HT-29 (cell line): ENCODE results near the gene CRACDL. TPM values are rescaled to one million over a fixed set of nuclear protein-coding genes. Genes with fewer than 3 reads are reported as not detected.

Experiments
- DNase-seq: peaks from one replicate; pipeline ENCODE4 v3.0.0-alpha.2; 2015; ENCODE audit warnings: low spot score
- total RNA-seq: library from RNA; depleted of rRNA; stranded (reverse); fragments of >200 nt; shearing (Covaris generic); gene quantifications from 2 replicates; pipeline ENCODE4 v1.2.3, GENCODE V29; 2014

CRACDL gene
- total RNA-seq, 1 experiment from 2014 or later = 7.6 TPM

DNA sequence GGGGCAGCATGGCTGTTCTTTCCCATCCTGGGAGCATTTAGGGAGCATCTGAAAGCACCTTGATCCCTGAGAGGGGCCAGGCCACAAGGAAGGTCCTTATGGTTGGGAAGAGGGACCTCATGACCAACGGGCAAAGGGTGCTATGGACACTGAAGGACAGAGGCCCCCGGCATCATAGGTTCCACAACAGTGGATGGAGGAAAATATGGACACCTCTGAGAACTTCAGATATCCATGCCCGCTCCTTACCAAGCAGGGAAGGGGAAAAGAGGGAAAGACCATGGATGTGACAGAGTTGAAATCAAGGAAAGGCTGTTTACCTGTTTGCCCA lies 111.0 kb downstream of the CRACDL start:
- DNase-seq = no peak

GRCh38 chr2:98824256-98825019 lies 111.6 kb downstream of the CRACDL start:
- DNase-seq = no peak

DNA sequence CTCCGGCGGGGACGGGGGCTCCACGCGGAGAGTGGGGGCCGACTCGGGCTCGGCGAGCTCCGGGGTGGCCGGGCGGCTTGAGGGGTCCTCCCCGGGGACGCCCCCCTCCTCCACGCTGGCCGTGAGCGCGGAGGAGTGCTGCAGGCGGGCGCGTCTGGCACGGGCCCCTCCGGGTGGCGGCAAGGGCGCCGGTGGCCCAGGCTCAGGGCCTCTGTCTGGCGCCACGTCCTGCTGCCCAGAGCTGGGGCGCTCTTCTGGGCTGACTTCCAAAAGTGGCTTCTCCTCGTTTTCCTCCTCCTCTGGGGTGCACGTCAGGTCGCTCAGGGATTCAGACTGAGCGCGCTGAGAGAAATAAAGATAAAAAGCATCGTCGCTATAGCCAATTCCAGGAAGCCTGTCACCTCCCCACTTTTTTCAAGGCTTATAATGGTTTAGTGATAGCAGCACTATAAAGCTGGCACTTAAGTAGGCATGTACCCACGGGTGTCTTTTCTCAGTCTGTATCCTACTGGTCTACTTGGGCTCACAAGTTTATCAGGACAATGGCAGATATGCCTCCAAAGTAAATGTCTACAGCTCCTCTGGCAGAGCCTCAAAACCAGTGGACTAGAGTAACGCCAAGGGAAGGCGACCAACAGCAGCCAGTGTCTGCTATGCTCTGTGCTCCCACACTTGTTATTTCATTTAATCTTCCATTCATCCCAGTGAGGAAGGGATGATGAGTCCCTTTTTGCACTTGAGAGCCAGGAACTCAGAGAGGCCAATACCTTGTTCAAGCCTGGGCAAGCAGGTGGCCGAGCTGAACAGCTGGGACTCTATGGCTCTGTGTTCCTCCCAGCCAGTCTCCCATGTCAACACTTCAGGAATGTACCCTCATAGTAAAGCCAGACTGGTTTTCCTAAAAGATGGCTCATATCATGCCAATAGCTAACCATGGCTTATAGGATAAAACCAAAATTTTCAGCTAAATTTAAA lies 112.5 kb downstream of the CRACDL start:
- no peak for DNase-seq

DNA sequence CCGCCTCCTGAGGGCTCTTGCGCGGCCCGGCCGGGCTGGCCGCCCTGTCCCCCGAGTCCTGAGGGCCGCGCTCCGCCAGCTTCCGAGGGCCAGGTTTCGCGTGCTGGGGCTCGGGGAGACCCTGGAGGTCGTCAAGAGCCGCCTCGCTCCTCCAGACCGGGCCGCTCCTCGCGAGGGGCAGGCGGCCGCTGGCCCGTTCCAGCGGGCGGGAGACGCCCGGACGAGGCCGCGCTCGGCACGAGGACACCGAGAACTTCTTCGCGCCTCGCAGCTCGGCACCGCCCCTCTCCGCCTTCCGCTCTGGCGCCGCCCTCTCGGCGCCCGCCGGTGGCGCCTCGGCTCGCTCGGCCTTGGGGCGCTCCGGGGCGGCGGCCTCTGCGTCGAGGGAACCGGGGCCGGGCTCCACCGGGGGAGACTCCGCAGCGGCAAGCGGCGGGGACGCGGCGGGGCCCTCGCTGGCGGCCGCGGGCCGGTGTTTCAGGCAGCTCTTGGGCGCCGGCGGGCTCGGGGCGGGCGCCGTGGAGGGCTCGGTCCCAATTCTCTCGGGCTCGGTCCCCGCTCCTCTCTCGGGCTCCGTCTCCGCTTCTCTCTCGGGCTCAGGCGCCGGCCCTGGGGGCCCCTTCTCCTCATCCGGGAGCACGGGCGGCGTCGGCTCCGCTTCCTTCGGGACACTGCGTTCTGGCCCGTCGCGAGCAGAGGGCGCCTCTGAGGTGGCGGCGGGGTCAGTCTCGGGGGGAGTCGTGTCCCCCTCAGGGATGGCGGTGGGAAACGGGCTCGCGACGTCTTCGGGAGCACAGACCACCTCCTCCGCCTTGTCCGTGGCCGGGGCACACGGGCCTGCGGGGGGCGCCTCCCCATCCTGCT lies 113.5 kb downstream of the CRACDL start:
- DNase-seq = no peak

GRCh38 chr2:98821629-98822135 lies 114.3 kb downstream of the CRACDL start:
- DNase-seq = no peak

DNA sequence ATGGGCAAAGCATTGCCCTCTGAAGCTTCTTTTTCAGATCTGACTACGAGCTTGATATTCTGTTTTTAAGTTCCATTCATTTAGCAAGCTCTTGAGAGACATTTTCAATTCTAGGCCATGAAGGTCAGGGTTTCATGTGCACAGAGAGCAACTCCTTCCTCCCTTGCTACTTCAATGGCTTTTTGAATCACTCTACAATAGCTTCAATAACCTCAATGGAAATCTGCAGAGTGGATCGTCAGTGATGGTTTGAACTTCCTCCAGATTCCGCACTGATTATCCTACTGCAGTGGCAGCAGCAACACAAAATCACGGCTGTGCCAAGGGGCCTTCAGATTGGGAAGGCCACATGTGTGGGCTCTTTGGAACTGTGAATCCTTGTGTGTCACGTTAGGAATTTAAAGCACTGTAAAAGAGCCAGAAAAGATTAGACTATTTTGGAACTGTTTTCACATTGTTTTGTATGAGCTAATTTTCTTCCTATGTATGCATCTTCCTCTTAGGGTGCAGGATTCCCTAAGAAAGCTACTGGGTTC lies 116.7 kb downstream of the CRACDL start:
- no peak for DNase-seq

- DNase-seq = no peak
These were observed 117.9 kb downstream of the CRACDL start for GRCh38 chr2:98818164-98818563.

DNA sequence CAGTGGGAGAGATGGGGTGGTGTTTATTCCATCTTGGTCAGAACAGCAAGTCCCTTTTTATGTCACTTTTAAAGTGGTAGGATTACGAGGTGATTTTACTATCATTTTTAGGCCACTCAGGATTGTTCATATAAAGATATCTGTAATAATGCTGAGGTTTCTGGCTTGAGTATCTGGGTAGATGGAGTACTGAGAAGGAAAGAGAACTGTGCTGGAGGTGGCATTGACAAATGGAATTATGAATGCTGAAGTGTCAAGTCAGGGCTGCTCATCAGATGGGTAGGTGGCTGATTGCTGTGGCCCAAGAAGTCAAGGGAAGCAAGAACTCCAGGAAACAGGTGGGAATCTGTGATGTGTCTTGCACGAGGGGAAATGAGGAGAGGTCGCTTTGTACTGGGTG lies 119.7 kb downstream of the CRACDL start:
- no peak for DNase-seq

- DNase-seq = no peak
These were observed 120.2 kb downstream of the CRACDL start for GRCh38 chr2:98815795-98816194.

DNA sequence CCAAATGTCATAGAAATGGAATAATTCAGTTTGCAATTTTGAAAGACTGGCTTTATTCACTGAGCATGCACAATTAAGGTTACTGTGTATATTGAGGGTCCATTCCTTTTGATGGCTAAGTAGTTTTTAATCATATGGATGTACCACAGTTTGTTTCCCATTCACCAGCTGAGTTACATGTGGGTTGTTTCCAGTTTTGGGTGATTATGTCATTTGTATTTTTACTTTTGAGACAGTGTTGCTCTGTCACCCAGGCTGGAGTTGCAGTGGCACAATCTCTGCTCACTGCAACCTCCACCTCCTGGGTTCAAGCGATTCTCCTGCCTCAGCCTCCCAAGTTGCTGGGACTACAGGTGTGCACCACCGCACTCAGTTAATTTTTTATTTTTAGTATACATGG lies 124.3 kb downstream of the CRACDL start:
- no peak for DNase-seq

GRCh38 chr2:98810588-98810928 lies 125.5 kb downstream of the CRACDL start:
- DNase-seq = no peak

GRCh38 chr2:98809878-98810587 lies 126.0 kb downstream of the CRACDL start:
- DNase-seq = no peak

DNA sequence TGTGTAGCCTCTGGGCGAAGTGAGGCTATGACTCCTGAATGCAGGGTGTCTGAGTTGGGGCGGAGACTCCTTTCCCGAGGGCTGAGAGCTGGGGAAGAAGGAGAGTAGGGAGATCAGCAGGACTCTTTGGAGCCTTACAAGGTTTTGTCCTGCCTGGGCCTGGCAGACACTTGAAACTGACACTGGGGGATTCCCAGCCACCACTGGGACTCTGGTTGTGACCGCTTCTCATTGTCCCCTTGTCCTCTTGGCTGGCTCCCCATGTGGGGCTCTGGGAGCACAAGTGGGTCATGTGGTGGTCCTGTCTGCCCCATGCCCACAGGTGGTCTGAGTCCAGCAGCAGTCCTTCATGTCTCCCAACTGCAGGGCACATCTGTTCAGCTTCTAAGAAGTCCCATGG lies 126.9 kb downstream of the CRACDL start:
- no peak for DNase-seq

DNA sequence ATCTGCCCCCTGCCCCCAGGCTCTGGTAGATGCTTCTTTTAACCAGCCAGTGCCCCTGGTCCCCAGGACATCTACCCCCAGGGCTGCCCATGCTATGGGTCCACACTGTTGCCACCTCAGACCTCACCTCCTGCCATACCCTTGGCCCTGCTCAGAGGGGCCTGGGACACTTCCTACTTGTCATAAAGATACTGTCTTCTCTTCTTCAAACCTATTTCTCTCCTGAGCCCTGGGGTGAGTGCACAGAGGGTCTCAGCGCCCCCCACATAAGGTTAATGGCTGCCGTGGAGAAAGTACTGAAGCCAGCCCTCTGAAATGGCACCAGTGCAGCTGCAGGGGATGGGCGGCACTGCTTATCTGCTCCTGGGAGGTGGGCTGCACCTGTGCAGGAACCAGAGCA lies 127.5 kb downstream of the CRACDL start:
- DNase-seq = no peak

- DNase-seq = no peak
These were observed 128.1 kb downstream of the CRACDL start for GRCh38 chr2:98807929-98808328.

DNA sequence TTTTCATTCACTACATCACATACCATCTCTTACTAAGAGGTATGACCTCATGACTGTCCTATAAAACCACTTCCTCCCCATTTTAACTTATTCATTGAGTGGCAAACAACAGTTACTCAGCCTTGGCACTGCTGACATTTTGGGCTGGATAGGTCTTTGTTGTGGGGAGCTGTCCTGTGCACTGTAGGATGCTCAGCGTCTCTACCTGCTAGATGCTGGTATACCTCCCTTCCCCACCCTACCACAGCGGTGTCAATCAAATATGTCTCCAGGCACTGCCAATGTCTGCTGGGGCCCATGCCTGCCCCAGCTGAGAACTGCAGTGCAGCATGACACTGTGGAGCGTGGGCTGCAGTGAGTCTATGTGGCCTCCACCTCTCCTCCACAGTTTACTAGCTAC lies 128.8 kb downstream of the CRACDL start:
- DNase-seq = no peak

DNA sequence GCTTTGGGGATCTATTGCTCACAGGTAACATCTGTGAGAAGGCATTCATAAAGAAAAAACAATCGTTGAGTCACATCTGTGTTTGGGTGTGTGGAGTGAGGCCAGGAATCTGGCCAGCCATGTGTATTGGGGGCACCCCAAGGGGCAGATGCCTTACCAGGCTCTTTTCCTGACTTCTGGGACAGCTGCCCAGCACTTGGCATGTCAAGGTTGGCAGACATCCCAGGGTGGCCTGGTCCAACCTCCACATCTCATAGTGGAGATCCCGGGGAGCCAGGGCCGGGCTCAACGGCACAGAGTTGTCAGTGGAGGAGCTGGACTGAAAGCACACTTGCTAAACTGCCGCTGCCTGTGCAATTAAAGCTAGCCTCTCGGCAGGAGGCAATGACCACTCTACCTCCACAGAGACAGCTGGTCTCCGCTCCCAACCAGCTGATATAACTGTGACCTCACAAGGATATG lies 129.8 kb downstream of the CRACDL start:
- DNase-seq = no peak

DNA sequence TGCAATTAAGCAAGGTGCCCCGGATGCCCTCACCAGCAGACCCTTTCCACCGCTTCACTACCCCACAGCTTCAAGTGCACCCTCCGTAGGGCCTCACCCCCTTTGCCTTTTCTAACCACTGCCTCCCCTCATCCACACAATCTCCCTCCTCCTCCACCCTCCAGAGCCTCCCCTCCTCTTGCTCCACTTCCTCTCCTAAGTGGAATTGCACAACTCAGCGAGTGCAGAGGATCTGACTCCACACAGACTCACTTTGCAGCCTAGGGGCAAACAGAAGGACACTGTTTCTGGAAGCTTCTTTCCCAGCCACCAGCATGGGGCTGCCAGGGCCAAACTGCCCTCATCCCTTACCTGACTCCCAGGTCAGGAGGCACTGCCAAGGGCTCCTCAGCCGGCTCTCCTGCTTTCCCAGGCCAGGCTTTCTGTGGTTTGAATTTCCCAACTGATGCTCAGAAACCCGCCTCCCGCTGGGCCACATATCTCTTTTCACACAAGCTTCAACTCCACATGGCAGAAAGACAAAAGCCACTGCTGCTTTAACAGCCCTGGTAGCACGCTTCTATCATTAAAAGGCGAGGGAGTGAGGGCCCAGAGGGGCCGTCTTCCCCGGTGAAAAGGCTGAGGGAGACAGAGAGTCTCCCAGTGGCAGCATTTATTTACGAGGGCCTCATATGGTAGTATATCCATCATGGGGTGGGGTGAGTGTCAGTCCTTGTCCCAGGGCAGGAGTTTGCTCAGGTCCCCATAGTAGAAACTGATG lies 130.4 kb downstream of the CRACDL start:
- DNase-seq = no peak

DNA sequence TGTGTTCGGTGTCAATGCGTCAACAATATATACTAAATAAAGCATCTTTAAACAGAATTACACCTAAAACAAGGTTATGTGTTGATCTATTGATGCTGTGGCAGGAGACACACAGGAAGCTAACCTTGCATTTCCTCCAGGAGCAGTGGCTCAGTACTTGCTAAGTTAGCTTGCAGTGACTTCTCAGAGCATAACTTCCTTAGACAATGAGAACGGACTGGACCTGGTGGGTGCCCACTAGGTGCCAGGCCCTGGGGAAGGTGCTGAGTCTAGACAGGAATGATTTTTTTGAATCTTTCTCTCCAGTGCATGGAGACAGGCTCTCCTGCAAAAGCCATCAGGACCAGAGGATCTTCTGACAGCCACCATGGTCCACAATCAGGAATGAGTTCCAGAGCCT lies 131.3 kb downstream of the CRACDL start:
- no peak for DNase-seq

DNA sequence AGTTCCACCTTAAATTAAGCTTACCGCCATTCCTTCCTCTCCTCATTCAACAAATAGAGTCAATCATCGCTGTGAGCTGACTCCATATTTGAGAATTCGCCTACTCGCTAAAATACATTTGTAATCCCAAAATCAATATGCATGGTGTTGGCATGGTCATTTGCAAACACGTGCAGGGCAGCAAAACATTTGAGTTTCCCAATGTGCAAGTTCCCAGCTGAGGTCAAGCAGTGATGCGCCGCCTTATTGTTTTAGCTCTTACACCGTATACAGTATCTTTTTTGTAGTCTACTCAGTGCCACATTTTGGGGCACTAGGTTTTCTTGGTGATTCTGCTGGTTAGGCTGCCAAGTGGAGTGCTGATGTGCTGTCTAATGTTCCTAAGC lies 131.8 kb downstream of the CRACDL start:
- no peak for DNase-seq
